Adrenal gland (tissue), 12 donors: ENCODE results near the gene HEMGN. TPM values are rescaled to one million over a fixed set of nuclear protein-coding genes. Genes with fewer than 3 reads are reported as not detected.

Source experiments
- DNase-seq, 7 donors: peaks; one replicate each; pipeline ENCODE4 v3.0.0-alpha.2; 2019 to 2020
- H3K27ac ChIP-seq, 5 donors: fragments of 200-600 bp; sonication (generic) in 4 of 5; 1 replicate in 3 of 5; 2 replicates in 2 of 5; pipeline versions ENCODE4 v1.5.1 to v1.8.0; 2016 to 2020; ENCODE audit warnings: mild to moderate bottlenecking in 1 of 5
- H3K27me3 ChIP-seq: fragments of 200-600 bp; 2 replicates; pipeline ENCODE4 v1.8.0; 2021
- H3K36me3 ChIP-seq, 2 donors: fragments of 200-600 bp; replicated peaks in 1 of 2; 1 replicate in 1 of 2; 2 replicates in 1 of 2; pipeline versions ENCODE4 v1.5.1 to v1.8.0; 2018 to 2022
- H3K4me1 ChIP-seq, 2 donors: fragments of 200-600 bp; replicated peaks in 1 of 2; 1 replicate in 1 of 2; 2 replicates in 1 of 2; pipeline versions ENCODE4 v1.5.1 to v1.8.0; 2018 to 2021
- H3K4me3 ChIP-seq, 4 donors: fragments of 200-600 bp; sonication (generic) in 3 of 4; one replicate each; pipeline ENCODE4 v1.5.1; 2016 to 2018
- H3K9me3 ChIP-seq, 3 donors: fragments of 200-600 bp; sonication (generic) in 1 of 3; replicated peaks in 1 of 3; 1 replicate in 2 of 3; 2 replicates in 1 of 3; pipeline versions ENCODE4 v1.5.1 to v1.8.0; 2016 to 2021
- CTCF ChIP-seq, 6 experiments: fragments of 450-650 bp in 4 of 6; fragments of 200-600 bp in 2 of 6; sonication (generic) in 1 of 6; IDR thresholded peaks; 1 replicate in 5 of 6; 2 replicates in 1 of 6; pipeline versions ENCODE4 v1.5.1 to v1.8.0; 2016 to 2021; ENCODE audit warnings: antibody characterized with exemption in 6 of 6, mild to moderate bottlenecking in 2 of 6, moderate library complexity in 1 of 6
- POLR2A ChIP-seq, 2 donors: fragments of 450-650 bp; IDR thresholded peaks; one replicate each; pipeline ENCODE4 v1.6.1; 2017; ENCODE audit warnings: antibody characterized with exemption in 2 of 2, mild to moderate bottlenecking in 2 of 2, moderate library complexity in 1 of 2
- WGBS, 4 donors: extraction: QIAGEN DNeasy Blood & Tissue Kit in 2 of 4; methylation state at CpG; one replicate each; pipeline versions ENCODE4 v1.1.5 to v1.1.7; 2013 to 2017; 5-methylcytosine and 5-hydroxymethylcytosine counted together
- intact Hi-C, 2 donors: fragments of 100-400 bp; cut with DNase I; formaldehyde crosslinking; loops; one replicate each; pipeline versions ENCODE4 v1.14.1 to v1.15.0; 2022 to 2023
- polyA plus RNA-seq, 3 donors: library from polyadenylated mRNA; stranded (reverse); fragments of 200-250 nt in 2 of 3; fragments of 350-450 nt in 1 of 3; fragmentation: Illumina TruSeq in 1 of 3; extraction: RNeasy Lipid Tissue Mini Kit (QIAGEN cat#74804) in 1 of 3; gene quantifications; one replicate each; pipeline ENCODE4 v1.2.3, GENCODE V29; 2013 to 2014
- total RNA-seq, 9 donors: library from RNA; depleted of rRNA in 4 of 9; stranded (reverse); fragments of >200 nt in 4 of 9; fragments of 120-200 nt in 1 of 9; fragmentation: NEBNext Ultra II Directional in 1 of 9; extraction: Animal tissue kit (Norgen Biotek cat#: 25700) in 1 of 9; gene quantifications; one replicate each; pipeline versions ENCODE4 v1.1.0 to v1.2.4, GENCODE V29; 2013 to 2023
- donor health status: healthy with polysubstance abuse.
- donor health status: Bipolar disorder and iron deficiency.
- donor health status: DM: yes; HTN: yes; CAD: no.
- donor health status: DM: no; HTN: no; CAD: no.
- donor health status: DM: no; HTN: no; CAD: no.
- donor health status: DM: yes; HTN: yes; CAD: no.

The HEMGN gene
- total and polyA plus RNA-seq, 12 donors = 0.22 to 10.0 (median 0.23) TPM; not detected in 9

GRCh38 chr9:97964901-97965300, 26.9 kb upstream of the HEMGN start:
- no peak overlapping the region for H3K4me3 ChIP-seq
- H3K36me3 ChIP-seq = no peaks in the 10 kb centered on the region
- no peak overlapping the region for H3K27ac ChIP-seq
- no peak for TF ChIP-seq CTCF (IDR thresholded peaks at IDR 0.05)
- TF ChIP-seq POLR2A (IDR thresholded peaks at IDR 0.05) = no peak
- H3K4me1 ChIP-seq = no peaks in the 10 kb centered on the region
- intact Hi-C loops = no loop called here
- no peak for DNase-seq
- no peaks in the 10 kb centered on the region for H3K9me3 ChIP-seq
- no peaks in the 10 kb centered on the region for H3K27me3 ChIP-seq

- TF ChIP-seq CTCF (IDR thresholded peaks at IDR 0.05) = no peak
- no peak for TF ChIP-seq POLR2A (IDR thresholded peaks at IDR 0.05)
- DNase-seq = no peak
- no peaks in the 10 kb centered on the region for H3K36me3 ChIP-seq
- no peak overlapping the region for H3K27ac ChIP-seq
- WGBS, 4 donors = 55 to 87% (median 72%) methylated on average over 2 of the region's 2 CpGs
- H3K27me3 ChIP-seq = no peaks in the 10 kb centered on the region
- no peaks in the 10 kb centered on the region for H3K9me3 ChIP-seq
- intact Hi-C loops = no loop called here
- H3K4me3 ChIP-seq = no peak overlapping the region
- no peaks in the 10 kb centered on the region for H3K4me1 ChIP-seq
These were observed 25.3 kb upstream of the HEMGN start for GRCh38 chr9:97963232-97963631.

- H3K9me3 ChIP-seq = no peaks in the 10 kb centered on the region
- H3K4me1 ChIP-seq = no peaks in the 10 kb centered on the region
- H3K36me3 ChIP-seq = no peaks in the 10 kb centered on the region
- WGBS, 4 donors = 75 to 86% (median 82%) methylated on average over 5 of the region's 5 CpGs
- no peak for TF ChIP-seq POLR2A (IDR thresholded peaks at IDR 0.05)
- TF ChIP-seq CTCF (IDR thresholded peaks at IDR 0.05) = no peak
- no peak overlapping the region for H3K27ac ChIP-seq
- H3K4me3 ChIP-seq = no peak overlapping the region
- intact Hi-C loops = no loop called here
- no peak for DNase-seq
- no peaks in the 10 kb centered on the region for H3K27me3 ChIP-seq
These were observed 24.6 kb upstream of the HEMGN start for GRCh38 chr9:97962575-97962974.

GRCh38 chr9:97962136-97962535, 24.2 kb upstream of the HEMGN start:
- H3K9me3 ChIP-seq = no peaks in the 10 kb centered on the region
- WGBS, 4 donors = 72 to 82% (median 80%) methylated on average over 4 of the region's 4 CpGs
- intact Hi-C loops = no loop called here
- TF ChIP-seq CTCF (IDR thresholded peaks at IDR 0.05) = no peak
- no peak for TF ChIP-seq POLR2A (IDR thresholded peaks at IDR 0.05)
- no peak overlapping the region for H3K4me3 ChIP-seq
- H3K27ac ChIP-seq = no peak overlapping the region
- H3K27me3 ChIP-seq = no peaks in the 10 kb centered on the region
- no peaks in the 10 kb centered on the region for H3K4me1 ChIP-seq
- DNase-seq = no peak
- H3K36me3 ChIP-seq = no peaks in the 10 kb centered on the region
